Measurements from ENCODE around the gene ZNF805. TPM values are rescaled to one million over a fixed set of nuclear protein-coding genes. Genes with fewer than 3 reads are reported as not detected.

ZNF805 gene
- total and polyA plus RNA-seq, 2 of the 13 experiments (the other 11 are each of a cell fraction or from before 2014, with no cell fraction given), result 5.1 to 12.8 TPM

DNA sequence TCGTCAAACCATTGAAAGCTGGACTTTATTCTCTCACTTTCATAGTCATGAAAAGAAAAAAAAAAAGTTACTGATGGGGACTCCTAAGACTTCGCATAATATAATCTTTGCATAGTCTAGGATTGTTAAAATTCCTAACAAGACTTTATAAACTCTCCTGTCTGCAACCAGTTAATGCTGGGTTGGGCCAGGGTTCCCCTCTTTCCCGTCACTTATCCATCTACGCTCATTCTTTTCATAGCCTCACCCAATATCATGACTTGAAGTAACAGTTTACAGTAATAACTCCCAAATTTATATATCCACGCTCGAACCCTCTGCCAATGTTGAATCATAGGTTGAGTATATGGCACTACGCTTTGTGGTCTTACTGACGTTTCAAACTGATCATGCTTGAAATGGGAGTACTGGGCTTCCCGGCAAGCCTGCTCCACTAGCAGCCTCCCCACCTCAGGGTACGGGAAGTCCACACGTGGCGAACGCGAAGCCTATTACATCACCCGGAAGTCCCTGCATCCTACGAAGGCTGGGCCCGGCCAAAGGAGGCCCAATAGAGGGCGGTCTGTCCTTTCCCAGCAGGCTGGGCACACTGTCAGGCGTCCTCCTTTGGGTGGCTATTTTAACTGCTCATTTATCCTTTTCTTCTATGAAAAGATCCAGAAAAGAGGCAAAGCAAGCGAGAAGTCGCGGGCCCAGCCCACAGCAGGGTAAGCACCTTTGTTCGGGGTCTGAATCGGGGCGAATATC is 39.2 kb downstream of the ZNF805 start (continued):
- TF ChIP-seq, protein P1, sequence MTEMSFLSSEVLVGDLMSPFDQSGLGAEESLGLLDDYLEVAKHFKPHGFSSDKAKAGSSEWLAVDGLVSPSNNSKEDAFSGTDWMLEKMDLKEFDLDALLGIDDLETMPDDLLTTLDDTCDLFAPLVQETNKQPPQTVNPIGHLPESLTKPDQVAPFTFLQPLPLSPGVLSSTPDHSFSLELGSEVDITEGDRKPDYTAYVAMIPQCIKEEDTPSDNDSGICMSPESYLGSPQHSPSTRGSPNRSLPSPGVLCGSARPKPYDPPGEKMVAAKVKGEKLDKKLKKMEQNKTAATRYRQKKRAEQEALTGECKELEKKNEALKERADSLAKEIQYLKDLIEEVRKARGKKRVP (CRISPR knock-in tag; IDR thresholded peaks at IDR 0.05), result peak; percentile 70 to 100; a peak in 3 of 4 replicates
- TF ChIP-seq PITX1 (CRISPR knock-in tag; IDR thresholded peaks at IDR 0.05) (peak; percentile 51), ZFP36L1 (CRISPR knock-in tag; IDR thresholded peaks at IDR 0.05) (peak; percentile 91; the same call in 1 of the 2 replicates), ADNP (CRISPR knock-in tag; IDR thresholded peaks at IDR 0.05) (no peak), ETV6 (CRISPR knock-in tag; conservative IDR thresholded peaks at IDR 0.05) (0 out of 2 replicates have a peak, but pooled peaks have one; percentile 76), MTF1 (CRISPR knock-in tag; IDR thresholded peaks at IDR 0.05) (no peak), ZNF75D (CRISPR knock-in tag; IDR thresholded peaks at IDR 0.05; ENCODE audit: borderline replicate concordance) (no peak), PHF20 (CRISPR knock-in tag; IDR thresholded peaks at IDR 0.05) (peak; percentile 36; the same call in 1 of the 2 replicates), HDAC6 (IDR thresholded peaks at IDR 0.05; ENCODE audit: low read depth, low read length) (no peak), ZNF747 (CRISPR knock-in tag; IDR thresholded peaks at IDR 0.05; ENCODE audit: borderline replicate concordance) (no peak), CC2D1A (CRISPR knock-in tag; IDR thresholded peaks at IDR 0.05) (no peak), IKZF4 (CRISPR knock-in tag; IDR thresholded peaks at IDR 0.05; ENCODE audit: borderline replicate concordance, low read depth, not compliant biosample characterization) (no peak), LCORL (IDR thresholded peaks at IDR 0.05) (no peak), LCORL (CRISPR knock-in tag; IDR thresholded peaks at IDR 0.05) (no peak), ISX (CRISPR knock-in tag; conservative IDR thresholded peaks at IDR 0.05) (0 out of 2 replicates have a peak, but pooled peaks have one; percentile 17), ZMYM3 (CRISPR knock-in tag; IDR thresholded peaks at IDR 0.05) (peak; percentile 48; the same call in 1 of the 2 replicates)
- TF ChIP-seq, protein P2, sequence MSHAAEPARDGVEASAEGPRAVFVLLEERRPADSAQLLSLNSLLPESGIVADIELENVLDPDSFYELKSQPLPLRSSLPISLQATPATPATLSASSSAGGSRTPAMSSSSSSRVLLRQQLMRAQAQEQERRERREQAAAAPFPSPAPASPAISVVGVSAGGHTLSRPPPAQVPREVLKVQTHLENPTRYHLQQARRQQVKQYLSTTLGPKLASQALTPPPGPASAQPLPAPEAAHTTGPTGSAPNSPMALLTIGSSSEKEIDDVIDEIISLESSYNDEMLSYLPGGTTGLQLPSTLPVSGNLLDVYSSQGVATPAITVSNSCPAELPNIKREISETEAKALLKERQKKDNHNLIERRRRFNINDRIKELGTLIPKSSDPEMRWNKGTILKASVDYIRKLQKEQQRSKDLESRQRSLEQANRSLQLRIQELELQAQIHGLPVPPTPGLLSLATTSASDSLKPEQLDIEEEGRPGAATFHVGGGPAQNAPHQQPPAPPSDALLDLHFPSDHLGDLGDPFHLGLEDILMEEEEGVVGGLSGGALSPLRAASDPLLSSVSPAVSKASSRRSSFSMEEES (CRISPR knock-in tag; IDR thresholded peaks at IDR 0.05), result peak; percentile 73; the same call in 1 of the 2 replicates
- TF ChIP-seq, protein P3, sequence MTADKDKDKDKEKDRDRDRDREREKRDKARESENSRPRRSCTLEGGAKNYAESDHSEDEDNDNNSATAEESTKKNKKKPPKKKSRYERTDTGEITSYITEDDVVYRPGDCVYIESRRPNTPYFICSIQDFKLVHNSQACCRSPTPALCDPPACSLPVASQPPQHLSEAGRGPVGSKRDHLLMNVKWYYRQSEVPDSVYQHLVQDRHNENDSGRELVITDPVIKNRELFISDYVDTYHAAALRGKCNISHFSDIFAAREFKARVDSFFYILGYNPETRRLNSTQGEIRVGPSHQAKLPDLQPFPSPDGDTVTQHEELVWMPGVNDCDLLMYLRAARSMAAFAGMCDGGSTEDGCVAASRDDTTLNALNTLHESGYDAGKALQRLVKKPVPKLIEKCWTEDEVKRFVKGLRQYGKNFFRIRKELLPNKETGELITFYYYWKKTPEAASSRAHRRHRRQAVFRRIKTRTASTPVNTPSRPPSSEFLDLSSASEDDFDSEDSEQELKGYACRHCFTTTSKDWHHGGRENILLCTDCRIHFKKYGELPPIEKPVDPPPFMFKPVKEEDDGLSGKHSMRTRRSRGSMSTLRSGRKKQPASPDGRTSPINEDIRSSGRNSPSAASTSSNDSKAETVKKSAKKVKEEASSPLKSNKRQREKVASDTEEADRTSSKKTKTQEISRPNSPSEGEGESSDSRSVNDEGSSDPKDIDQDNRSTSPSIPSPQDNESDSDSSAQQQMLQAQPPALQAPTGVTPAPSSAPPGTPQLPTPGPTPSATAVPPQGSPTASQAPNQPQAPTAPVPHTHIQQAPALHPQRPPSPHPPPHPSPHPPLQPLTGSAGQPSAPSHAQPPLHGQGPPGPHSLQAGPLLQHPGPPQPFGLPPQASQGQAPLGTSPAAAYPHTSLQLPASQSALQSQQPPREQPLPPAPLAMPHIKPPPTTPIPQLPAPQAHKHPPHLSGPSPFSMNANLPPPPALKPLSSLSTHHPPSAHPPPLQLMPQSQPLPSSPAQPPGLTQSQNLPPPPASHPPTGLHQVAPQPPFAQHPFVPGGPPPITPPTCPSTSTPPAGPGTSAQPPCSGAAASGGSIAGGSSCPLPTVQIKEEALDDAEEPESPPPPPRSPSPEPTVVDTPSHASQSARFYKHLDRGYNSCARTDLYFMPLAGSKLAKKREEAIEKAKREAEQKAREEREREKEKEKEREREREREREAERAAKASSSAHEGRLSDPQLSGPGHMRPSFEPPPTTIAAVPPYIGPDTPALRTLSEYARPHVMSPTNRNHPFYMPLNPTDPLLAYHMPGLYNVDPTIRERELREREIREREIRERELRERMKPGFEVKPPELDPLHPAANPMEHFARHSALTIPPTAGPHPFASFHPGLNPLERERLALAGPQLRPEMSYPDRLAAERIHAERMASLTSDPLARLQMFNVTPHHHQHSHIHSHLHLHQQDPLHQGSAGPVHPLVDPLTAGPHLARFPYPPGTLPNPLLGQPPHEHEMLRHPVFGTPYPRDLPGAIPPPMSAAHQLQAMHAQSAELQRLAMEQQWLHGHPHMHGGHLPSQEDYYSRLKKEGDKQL (CRISPR knock-in tag; IDR thresholded peaks at IDR 0.05; ENCODE audit: low read depth), result 0 out of 2 replicates have a peak, but pooled peaks have one; percentile 28
- TF ChIP-seq, protein P4, sequence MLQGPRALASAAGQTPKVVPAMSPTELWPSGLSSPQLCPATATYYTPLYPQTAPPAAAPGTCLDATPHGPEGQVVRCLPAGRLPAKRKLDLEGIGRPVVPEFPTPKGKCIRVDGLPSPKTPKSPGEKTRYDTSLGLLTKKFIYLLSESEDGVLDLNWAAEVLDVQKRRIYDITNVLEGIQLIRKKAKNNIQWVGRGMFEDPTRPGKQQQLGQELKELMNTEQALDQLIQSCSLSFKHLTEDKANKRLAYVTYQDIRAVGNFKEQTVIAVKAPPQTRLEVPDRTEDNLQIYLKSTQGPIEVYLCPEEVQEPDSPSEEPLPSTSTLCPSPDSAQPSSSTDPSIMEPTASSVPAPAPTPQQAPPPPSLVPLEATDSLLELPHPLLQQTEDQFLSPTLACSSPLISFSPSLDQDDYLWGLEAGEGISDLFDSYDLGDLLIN (CRISPR knock-in tag; IDR thresholded peaks at IDR 0.05; ENCODE audit: borderline replicate concordance), result no peak; the same call in 1 of the 2 replicates

Measured in HepG2 (cell line).